Forelimb muscle (tissue), 1 donor: Measurements from ENCODE around the gene ZDHHC8. TPM values are rescaled to one million over a fixed set of nuclear protein-coding genes. Genes with fewer than 3 reads are reported as not detected.
"Not testable (repeated sequence)": the region's sequence is repeated elsewhere in the genome, so short reads cannot be mapped to it uniquely, and the experiment has no call there.

Source experiments
- DNase-seq: peaks from one replicate; pipeline ENCODE4 v3.0.0-alpha.2; 2013; ENCODE audit warnings: low read depth
- polyA plus RNA-seq: library from polyadenylated mRNA; unstranded; fragments of 120-200 nt; gene quantifications from one replicate; pipeline ENCODE4 v1.2.1, GENCODE V29; 2013; ENCODE audit not compliant: insufficient read length

The ZDHHC8 gene
- polyA plus RNA-seq, 1 donor = 41.3 TPM

DNA sequence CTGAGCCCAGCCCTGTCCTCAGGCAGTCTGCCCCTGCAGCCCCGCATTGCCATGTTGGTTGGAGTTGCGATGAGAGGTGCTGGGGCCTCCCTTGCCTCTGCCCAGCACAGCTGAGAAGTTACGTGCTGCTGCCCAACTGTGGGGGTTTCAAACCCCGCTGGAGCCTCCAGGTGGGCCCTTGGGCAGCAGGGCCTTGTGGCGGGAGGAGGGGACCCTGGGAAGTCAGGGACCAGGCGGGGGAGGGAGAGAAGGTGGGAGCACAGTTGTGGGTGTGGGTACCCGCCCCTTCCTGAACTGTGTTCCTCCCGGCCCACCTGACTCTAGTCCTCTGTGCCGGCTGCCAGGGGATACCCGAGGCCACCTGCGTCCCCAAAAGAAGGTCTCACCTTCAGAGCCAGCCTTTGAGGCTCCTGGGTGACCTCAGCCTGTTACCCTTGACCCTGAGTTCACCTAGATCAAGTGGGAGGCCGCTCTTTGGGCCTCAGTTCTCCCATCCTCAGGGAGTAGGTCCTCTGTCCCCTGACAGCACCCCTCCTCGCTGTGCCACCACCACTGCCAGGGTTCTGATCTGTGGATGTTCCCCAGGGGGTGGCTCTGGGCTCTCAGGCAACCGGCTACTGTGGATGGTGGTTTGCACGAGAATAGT lies 26.9 kb downstream of the ZDHHC8 start:
- no peak for DNase-seq

GRCh38 chr22:20159076-20159475 lies 27.5 kb downstream of the ZDHHC8 start:
- DNase-seq = no peak

GRCh38 chr22:20159531-20159930 lies 27.9 kb downstream of the ZDHHC8 start:
- not testable (repeated sequence) for DNase-seq

GRCh38 chr22:20160041-20160440 lies 28.4 kb downstream of the ZDHHC8 start:
- no peak for DNase-seq

DNA sequence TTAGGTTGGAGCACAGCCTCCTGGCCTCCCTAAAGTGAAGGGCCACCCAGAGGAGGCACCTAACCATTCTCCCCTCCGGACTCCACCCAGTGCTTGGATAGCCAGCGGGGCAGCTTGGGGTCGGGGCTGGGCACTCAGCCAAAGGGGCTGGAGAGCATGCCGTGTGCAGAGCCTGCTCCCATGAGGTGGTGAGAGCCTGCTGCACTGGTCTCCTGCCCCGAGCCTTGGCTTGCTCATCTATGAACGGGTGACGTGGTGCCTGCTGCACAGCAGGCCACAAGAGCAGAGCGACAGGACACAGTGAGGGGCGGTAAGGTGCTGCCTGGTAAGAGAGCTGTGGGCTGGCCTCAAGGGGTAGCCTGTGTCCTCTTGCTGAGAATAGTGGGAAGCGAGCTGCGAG lies 33.3 kb downstream of the ZDHHC8 start:
- no peak for DNase-seq

DNA sequence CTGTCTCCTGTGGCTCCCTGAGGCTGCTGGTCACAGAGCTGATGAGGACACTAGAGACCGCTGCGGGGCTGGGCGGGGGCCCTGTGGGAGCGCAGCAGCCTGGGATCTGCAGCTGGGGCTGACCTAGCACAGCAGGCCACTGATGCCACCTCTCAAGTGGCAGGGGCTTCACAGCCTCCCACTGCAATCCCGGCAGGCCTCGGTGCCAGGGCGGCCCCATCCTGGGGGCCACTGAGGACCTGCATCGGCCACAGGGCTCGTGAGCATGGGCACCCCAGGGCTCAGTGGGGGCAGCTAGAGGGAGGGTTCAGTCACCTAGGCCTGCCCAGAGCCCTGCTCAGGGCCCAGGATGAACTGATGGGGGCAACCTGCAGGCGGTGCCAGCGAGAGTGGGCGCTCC lies 33.8 kb downstream of the ZDHHC8 start:
- DNase-seq = no peak

DNA sequence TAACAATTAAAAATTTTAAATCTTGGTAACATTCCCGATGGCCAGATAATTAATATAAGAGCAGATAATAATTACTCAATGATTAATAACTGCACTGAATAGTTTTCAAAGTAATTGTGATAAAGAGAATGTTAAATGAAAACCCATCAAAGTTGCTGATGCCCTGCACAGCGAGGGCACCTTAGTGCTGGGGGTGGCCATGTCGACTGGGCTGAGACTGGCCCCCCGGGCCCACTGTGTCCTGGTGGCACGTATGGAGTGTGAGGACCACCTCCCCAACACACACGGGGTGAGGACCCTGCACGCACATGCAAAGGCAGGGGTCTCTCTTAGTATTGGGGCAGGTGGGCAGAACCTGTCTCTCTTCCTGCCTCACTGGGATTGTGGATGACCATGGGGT lies 34.3 kb downstream of the ZDHHC8 start:
- DNase-seq = no peak

- DNase-seq = no peak
These were observed 35.1 kb downstream of the ZDHHC8 start for GRCh38 chr22:20166703-20167102.

- no peak for DNase-seq
These were observed 36.2 kb downstream of the ZDHHC8 start for GRCh38 chr22:20167643-20168322.

- no peak for DNase-seq
These were observed 37.7 kb downstream of the ZDHHC8 start for GRCh38 chr22:20169253-20169822.

GRCh38 chr22:20170170-20170569 lies 38.6 kb downstream of the ZDHHC8 start:
- no peak for DNase-seq

- DNase-seq = no peak
These were observed 39.9 kb downstream of the ZDHHC8 start for GRCh38 chr22:20171288-20172140.

GRCh38 chr22:20172141-20172613 lies 40.6 kb downstream of the ZDHHC8 start:
- DNase-seq = no peak

GRCh38 chr22:20173246-20173645 lies 41.6 kb downstream of the ZDHHC8 start:
- no peak for DNase-seq

DNA sequence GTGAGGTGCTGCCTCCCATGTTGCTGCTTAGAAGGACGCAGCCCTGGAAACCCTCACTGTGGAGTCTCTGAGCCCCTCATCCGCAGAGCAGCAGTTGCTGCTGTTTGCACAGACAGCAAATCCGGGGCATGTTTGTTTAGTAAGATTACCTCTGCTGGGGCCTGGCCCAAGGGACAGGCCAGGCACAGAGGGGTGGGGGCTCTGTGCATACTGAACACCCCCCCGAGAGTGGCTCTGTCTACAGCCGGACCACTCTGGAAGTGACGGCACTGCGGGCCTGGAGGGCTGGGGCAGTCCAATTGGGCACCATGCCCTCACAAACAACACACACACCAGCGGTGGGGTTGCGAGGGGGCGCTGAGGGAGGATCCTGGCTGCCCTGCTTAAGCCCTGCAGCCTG lies 42.2 kb downstream of the ZDHHC8 start:
- DNase-seq = no peak

- DNase-seq = no peak
These were observed 43.4 kb downstream of the ZDHHC8 start for GRCh38 chr22:20174785-20175596.

- no peak for DNase-seq
These were observed 43.9 kb downstream of the ZDHHC8 start for GRCh38 chr22:20175597-20175900.

DNA sequence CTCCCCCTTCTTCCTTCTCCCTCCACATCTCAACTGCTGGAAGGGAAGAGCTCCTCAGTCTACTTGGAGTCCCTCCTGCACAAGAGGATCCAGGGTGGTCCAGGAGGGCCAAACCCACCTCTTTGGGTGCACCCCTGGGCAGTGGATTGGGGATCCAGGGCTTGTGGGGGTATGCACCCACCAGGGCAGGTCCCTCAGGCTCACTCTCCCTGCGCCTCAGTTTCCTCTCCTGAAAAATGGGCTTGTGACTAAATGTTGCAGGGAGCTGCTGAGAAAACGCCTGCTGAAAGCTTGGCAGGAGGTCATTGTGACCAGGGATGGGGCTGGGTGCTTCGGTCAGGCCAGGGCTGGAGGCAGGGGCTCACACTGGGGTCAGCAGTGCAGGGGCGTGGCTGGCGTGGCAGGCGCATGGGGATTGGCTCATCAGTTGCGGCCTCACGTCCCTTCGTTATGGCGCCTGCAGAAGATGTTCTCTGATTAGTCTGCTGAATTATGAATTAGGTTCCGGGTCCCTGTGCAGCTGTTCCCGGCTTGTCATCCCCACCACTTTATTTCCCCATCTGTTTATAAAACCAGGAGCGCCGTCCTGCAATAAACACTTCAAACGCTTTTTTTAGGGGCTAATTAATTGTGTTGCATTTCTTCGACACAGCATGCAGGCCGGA lies 44.9 kb downstream of the ZDHHC8 start:
- DNase-seq = no peak

- no peak for DNase-seq
These were observed 45.8 kb downstream of the ZDHHC8 start for GRCh38 chr22:20177217-20177911.
